K562 (cell line): ENCODE data around the gene DCTD.

ENCODE experiments used
- CEBPB ChIP-seq: fragments of 450-650 bp; IDR thresholded peaks from 2 replicates; pipeline ENCODE4 v1.6.1; 2016; ENCODE audit warnings: missing genetic modification characterization, missing compliant biosample characterization
- CTCF ChIP-seq, 3 experiments: IDR thresholded peaks in 2 of 3; conservative IDR thresholded peaks in 1 of 3; 2 replicates each; pipeline ENCODE4 v1.5.1; 2011 to 2012; ENCODE audit warnings: low read length in 3 of 3, mild to moderate bottlenecking in 3 of 3, control low read depth in 2 of 3, improper control_type of control experiment in 1 of 3, inconsistent platforms in 1 of 3, low read depth in 1 of 3, mixed read lengths in 1 of 3, moderate library complexity in 1 of 3; ENCODE audit not compliant: insufficient read depth in 2 of 3
- HNRNPUL1 ChIP-seq: fragments of 200-400 bp; formaldehyde crosslinking; IDR thresholded peaks from 2 replicates; pipeline ENCODE4 v1.6.1; 2017; ENCODE audit warnings: low read length
- MAX ChIP-seq: sonication (generic); formaldehyde crosslinking; IDR thresholded peaks from 2 replicates; pipeline ENCODE4 v1.9.0; 2022; ENCODE audit warnings: mild to moderate bottlenecking, missing genetic modification reagents
- SMARCC2 ChIP-seq: fragments of 450-650 bp; IDR thresholded peaks from 2 replicates; pipeline ENCODE4 v1.6.1; 2017; ENCODE audit warnings: antibody characterized with exemption, moderate library complexity, mild to moderate bottlenecking, low read depth
- SMC3 ChIP-seq: conservative IDR thresholded peaks from 2 replicates; pipeline ENCODE4 v1.6.1; 2011; ENCODE audit warnings: low read depth, low read length, improper control_type of control experiment; ENCODE audit not compliant: insufficient read depth
- USF2 ChIP-seq: sonication (generic); formaldehyde crosslinking; IDR thresholded peaks from 2 replicates; pipeline ENCODE4 v1.5.0; 2020; ENCODE audit warnings: missing genetic modification reagents

- TF ChIP-seq SMARCC2 = no peak
- TF ChIP-seq MAX (CRISPR knock-in tag) = no peak
- no peak for TF ChIP-seq HNRNPUL1
- no peak for TF ChIP-seq USF2 (CRISPR knock-in tag)
- TF ChIP-seq CTCF (IDR thresholded peaks at IDR 0.05 in 2 of 3, conservative IDR thresholded peaks at IDR 0.05 in 1 of 3; ENCODE audit: insufficient read depth in 2 of 3, low read depth in 1 of 3, low read length in 3 of 3) = no peak
- TF ChIP-seq CEBPB (tag) = no peak
- TF ChIP-seq SMC3 = no peak
Observed at GRCh38 chr4:182897601-182898478, 19.3 kb downstream of the DCTD start.
